Activated CD4-positive, CD25-positive, alpha-beta regulatory T cell treated with anti-CD3 and anti-CD28 coated beads, Interleukin-2, amount 50 U/mL, for 72 hours (primary cell): ENCODE measurements around the gene PRCP.

Experiments used
- DNase-seq: peaks from one replicate; pipeline ENCODE4 v3.0.0; 2021

PRCP gene

GRCh38 chr11:82906931-82907330 is 6.7 kb upstream of the PRCP start:
- no peak for DNase-seq

GRCh38 chr11:82906236-82906635 is 6.0 kb upstream of the PRCP start:
- no peak for DNase-seq

GRCh38 chr11:82903843-82904586 is 3.8 kb upstream of the PRCP start:
- no peak for DNase-seq

DNA sequence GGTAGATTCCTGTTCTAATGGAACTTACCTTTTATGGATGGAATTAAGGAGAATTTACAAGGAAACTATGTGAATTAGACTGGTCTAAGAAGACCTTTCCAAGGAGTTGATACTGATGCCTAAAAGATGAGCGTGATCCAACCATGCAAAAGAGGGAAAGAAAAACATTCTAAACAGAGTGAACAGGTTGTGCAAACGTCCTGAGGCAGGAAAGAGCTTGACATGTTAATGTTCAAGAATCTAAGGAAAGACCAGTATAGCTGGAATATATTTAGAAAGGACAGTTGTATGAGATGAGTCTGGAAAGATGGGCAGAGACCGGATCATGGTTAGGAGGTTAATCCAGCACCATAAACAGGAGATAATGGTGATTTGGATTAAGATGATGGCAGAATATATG is 2.6 kb upstream of the PRCP start:
- no peak for DNase-seq

DNA sequence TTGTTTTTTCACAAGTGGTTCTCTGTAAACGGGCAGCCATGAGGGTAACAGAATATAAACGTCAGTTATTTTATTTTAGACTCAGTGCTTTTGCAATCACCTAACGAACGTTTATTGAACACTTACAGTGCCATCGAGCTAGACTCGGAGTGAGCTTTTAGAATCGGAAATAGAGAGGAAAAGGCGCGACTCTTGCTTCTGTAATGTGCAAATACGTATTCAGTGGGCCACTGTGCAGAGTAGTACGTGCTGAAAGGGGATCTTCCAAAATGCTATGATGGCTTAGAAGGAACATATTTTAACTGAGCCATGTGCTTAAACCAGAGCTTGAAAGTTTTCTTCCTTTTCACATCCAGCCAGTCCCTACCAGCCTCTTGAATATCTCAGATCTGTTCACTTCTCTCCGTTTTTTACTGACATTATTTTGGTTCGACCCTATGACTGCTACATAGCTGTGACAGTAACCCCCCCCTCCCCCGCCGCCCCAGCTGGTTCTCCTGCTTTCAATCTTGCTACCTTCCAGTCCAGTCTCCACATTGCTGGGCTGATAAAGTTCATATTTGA is 1.8 kb upstream of the PRCP start:
- DNase-seq: no peak

- DNase-seq: peak; percentile 88
These were observed 1.1 kb upstream of the PRCP start, which contains the start of gene DDIAS for GRCh38 chr11:82901165-82901921. TSS of gene DDIAS (plus strand) at chr11:82901736. CDS start at chr11:82914739, 13,003 bp downstream.

- no peak for DNase-seq
These were observed 313 bp downstream of the PRCP start for GRCh38 chr11:82899957-82900276.

GRCh38 chr11:82899186-82899820 is 927 bp downstream of the PRCP start:
- no peak for DNase-seq

DNA sequence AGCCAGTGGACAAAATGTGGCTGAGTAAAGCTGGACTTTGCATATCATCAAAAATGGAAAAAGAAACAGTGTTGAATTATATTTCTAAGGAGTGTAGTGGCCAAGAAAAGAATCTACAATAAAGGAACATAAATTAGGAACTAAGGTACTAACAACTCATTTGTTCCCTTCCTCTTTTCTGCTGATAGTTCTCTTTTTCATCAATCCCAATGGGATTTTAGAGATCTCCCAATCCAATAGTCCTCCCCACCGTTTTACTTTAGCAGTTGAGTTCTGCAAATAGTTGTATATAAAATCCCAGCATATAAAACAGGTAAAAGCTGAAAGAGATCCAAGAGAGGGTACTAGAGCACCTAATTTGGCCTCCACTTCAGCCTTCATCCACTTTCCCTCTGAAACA is 2.0 kb downstream of the PRCP start:
- no peak for DNase-seq

DNA sequence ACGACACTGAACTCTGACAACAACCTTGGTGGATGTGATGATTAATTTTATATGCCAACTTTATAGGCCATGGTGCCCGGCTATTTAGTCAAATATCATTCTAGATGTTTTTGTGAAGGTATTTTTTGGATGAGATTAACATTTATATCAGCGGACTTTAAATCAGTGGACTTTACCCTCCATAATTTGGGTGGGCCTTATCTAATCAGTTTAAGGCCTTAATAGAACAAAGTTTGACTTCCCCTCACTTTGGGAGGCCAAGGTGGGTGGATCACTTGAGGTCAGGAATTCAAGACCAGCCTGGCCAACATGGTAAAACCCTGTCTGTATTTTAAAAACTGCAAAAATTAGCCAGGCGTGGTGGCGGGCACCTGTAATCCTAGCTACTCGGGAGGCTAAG is 4.0 kb downstream of the PRCP start:
- DNase-seq: no peak

- no peak for DNase-seq
These were observed 4.7 kb downstream of the PRCP start for GRCh38 chr11:82895437-82896091.

GRCh38 chr11:82892611-82893169 is 7.5 kb downstream of the PRCP start:
- DNase-seq: no peak

DNA sequence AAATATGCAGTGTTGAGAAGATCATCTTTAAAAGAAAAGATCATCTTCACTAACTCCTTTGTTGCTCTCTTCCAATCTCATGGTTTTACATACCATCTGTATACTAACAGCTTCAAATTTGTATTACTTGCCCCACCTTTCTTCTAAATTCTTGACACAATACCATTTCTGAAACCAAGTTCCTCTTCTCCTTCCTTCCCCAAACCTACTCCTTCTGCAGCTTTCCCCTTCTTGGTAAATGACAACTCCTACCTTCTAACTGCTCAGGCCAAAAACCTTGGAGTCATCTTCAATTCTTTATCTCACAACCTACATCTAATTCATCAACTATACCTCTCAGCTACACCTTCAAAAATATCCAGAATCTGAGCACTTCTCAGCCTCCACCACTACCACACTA is 9.3 kb downstream of the PRCP start:
- DNase-seq: no peak

- no peak for DNase-seq
These were observed 10.3 kb downstream of the PRCP start for GRCh38 chr11:82890002-82890341.

DNA sequence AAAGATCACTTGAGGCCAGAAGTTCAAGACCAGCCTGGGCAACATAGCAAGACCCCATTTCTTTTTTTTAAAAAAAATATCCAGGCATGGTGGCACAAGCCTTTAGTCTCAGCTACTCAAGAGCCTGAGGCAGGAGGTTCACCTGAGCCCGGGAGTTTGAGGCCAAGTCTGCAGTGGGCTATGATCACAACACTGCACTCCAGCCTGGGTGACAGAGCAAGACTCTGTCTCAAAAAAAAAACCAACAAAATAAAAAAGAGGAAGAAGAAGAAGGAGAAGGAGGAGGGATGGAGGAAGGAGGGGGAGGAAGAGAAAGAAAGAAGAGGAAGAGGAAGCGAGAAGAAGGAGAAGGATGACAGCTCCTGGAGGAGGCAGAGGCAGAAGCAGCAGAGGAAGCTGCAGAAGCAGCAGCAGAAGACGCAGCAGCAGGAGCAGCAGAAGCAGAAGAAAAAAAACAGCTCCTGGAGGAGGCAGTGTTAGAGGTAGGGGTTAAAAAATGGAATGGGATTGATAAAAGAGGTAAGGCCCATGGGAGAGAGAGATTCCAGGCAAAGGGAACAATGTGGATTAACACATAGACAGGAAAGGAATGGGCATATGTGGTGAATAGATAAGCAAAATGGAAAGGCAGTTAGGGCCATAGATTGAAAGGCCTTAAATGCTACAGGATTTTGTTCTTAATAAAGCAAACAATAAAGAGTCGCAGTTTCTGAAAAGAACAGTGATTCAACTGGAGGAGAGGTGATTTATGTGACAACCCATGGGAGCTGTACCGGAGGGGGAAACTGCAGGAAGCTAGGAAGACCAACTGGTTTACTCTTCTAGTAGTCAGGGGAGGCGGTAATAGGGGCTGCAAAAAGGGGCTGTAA is 10.9 kb downstream of the PRCP start:
- DNase-seq: no peak

GRCh38 chr11:82883853-82884252 is 16.4 kb downstream of the PRCP start:
- no peak for DNase-seq

DNA sequence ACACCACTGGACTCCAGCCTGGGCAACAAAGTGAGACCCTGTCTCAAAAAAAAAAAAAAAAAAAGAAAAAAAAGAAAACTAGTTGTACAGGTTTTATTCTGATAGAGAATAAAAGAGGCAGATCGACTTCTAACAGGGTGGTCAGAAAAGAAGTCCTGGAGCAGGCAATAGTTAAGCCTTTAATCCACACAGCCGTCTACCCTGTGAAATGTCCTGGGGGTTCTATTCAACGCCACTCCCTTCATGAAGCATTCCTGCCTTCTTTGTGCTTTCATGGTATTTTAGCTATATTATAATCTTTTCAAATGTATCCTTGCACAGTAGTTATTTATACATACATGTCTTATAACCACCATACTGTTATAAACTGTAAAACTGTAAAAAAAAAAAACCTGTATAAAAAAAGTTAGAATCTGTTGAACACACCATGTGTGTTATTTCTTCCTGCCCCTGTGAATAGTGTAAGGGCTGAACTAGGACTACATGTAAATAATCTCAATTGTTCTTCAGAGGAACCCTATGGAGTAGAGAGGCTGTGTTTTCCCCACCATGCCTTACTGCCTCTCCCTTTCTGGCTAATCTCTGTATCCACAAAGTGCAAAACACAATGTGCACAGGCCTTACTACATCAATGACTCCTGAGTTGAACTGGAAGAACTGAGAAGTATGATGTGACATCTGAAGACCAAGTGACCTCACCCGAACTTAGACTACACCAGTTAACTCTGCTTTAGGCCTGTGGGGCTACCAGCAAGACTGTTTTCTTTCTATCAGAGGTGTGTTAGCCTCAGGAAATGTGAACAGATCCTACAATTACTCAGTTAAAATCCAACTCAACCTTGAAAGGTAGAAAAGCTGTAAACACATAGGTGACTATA is 25.3 kb downstream of the PRCP start:
- DNase-seq: no peak

- DNase-seq: no peak
These were observed 26.3 kb downstream of the PRCP start for GRCh38 chr11:82873919-82874333.

GRCh38 chr11:82872377-82873150 is 27.7 kb downstream of the PRCP start:
- DNase-seq: no peak

- no peak for DNase-seq
These were observed 28.6 kb downstream of the PRCP start for GRCh38 chr11:82871646-82872045.
